ENCODE data around the gene SPATA1. TPM values are rescaled to one million over a fixed set of nuclear protein-coding genes. Genes with fewer than 3 reads are reported as not detected.

The SPATA1 gene
- total and polyA plus RNA-seq, 2 of the 4 experiments (the other 2 are of a cell fraction): under 0.01 to 0.56 TPM

GRCh38 chr1:84541679-84542078 is 35.5 kb downstream of the SPATA1 start:
- ChIA-PET CTCF (no interaction called here), POLR2A (ENCODE audit: unreplicated experiment) (no interaction called here)
- Histone ChIP-seq H2BK120ac (ENCODE audit: low read depth, low read length) (no peak overlapping the region), H3K4me3 (ENCODE audit: insufficient read depth, low read depth, low read length) (no peak overlapping the region), H3K27ac (ENCODE audit: insufficient read depth, low read length) (no peak overlapping the region), H2BK5ac (ENCODE audit: low read depth, low read length, poor library complexity, severe bottlenecking) (no peak overlapping the region), H2AFZ (replicated peaks; ENCODE audit: low read length, poor library complexity) (no peak overlapping the region), H2BK20ac (ENCODE audit: low read depth, low read length) (no peak overlapping the region), H3K27me3 (ENCODE audit: control insufficient read depth, insufficient read depth, low read length) (no peaks in the 10 kb centered on the region), H2BK15ac (ENCODE audit: low read depth, low read length) (no peak overlapping the region), H3K14ac (replicated peaks; ENCODE audit: low read depth, low read length) (no peak overlapping the region), H4K8ac (ENCODE audit: low read depth in 2 of 2, low read length in 2 of 2) (no peak overlapping the region), H3K9ac (ENCODE audit: low read depth, low read length) (no peak overlapping the region), H3K36me3 (ENCODE audit: control insufficient read depth, insufficient read depth, low read length) (peaks cover 2% of the 10 kb centered on the region; the same call in 1 of the 2 replicates), H3K56ac (ENCODE audit: extremely low read depth, insufficient read depth, low read length) (no peak overlapping the region), H3K9me1 (ENCODE audit: insufficient read depth, low read length) (no peaks in the 10 kb centered on the region), H3K4me1 (ENCODE audit: control insufficient read depth, insufficient read depth, low read length) (no peaks in the 10 kb centered on the region), H3K23ac (ENCODE audit: low read depth, low read length) (no peak overlapping the region), H3K4ac (ENCODE audit: low read depth, low read length) (no peak overlapping the region), H3K79me1 (ENCODE audit: low read depth in 1 of 2, low read length in 2 of 2) (no peaks in the 10 kb centered on the region; a peak in 1 of 4 replicates), H2AK5ac (ENCODE audit: low read depth, low read length) (no peak overlapping the region), H4K20me1 (ENCODE audit: insufficient read depth, low read length) (no peaks in the 10 kb centered on the region), H3K18ac (ENCODE audit: low read depth, low read length) (no peak overlapping the region), H2AK9ac (replicated peaks; ENCODE audit: low read depth, low read length, poor library complexity) (no peak overlapping the region), H3K4me2 (ENCODE audit: low read depth, low read length) (no peak overlapping the region), H4K5ac (ENCODE audit: low read depth, low read length) (no peak overlapping the region), H3K9me3 (ENCODE audit: control insufficient read depth, insufficient read depth, low read length) (no peaks in the 10 kb centered on the region), H4K91ac (ENCODE audit: insufficient read depth, low read depth, low read length) (no peak overlapping the region)
- in situ Hi-C loops (cut with MboI; ENCODE audit: low sequenced_read_pairs): no loop called here
- TF ChIP-seq USF2 (IDR thresholded peaks at IDR 0.05; ENCODE audit: low read depth, low read length) (no peak), SMC3 (IDR thresholded peaks at IDR 0.05; ENCODE audit: low read depth, low read length) (no peak), POLR2A (IDR thresholded peaks at IDR 0.05; ENCODE audit: low read depth, low read length) (no peak), CHD1 (IDR thresholded peaks at IDR 0.05; ENCODE audit: low read depth, low read length) (no peak), MAZ (IDR thresholded peaks at IDR 0.05; ENCODE audit: borderline replicate concordance, low read depth, low read length) (no peak), RFX5 (IDR thresholded peaks at IDR 0.05; ENCODE audit: low read depth, low read length) (no peak), MXI1 (IDR thresholded peaks at IDR 0.05; ENCODE audit: borderline replicate concordance, low read depth, low read length) (no peak), MAFK (IDR thresholded peaks at IDR 0.05; ENCODE audit: low read depth, low read length) (no peak)
- BruUV-seq (replicated peaks): no TSS peak
- intact Hi-C loops (cut with micrococcal nuclease): loop anchor here (2.0 kb wide), 1 partner anchor 99 kb away; no protein-coding TSS in a partner anchor
- ATAC-seq (ENCODE audit: low read depth): no peak
- dilution Hi-C loops (cut with HindIII; ENCODE audit: low sequenced_read_pairs, unreplicated experiment): no loop called here
- no peak for DNase-seq
- no CpG with 5 or more reads among the region's 4 CpGs for WGBS, 2 experiments (ENCODE audit: extremely low coverage in 2 of 2, insufficient read length in 1 of 2)
